DND-41 (cell line): ENCODE results near the gene PRKAG2.

ENCODE experiments used
- EZH2 ChIP-seq: IDR thresholded peaks from 3 replicates; pipeline ENCODE4 v1.6.1; 2012; ENCODE audit warnings: borderline replicate concordance, low read depth, mild to moderate bottlenecking, moderate library complexity, low read length, inconsistent platforms; ENCODE audit not compliant: severe bottlenecking
- TF ChIP-seq, protein P1 (sequence below): IDR thresholded peaks from 2 replicates; pipeline ENCODE4 v1.5.1; 2012; ENCODE audit warnings: borderline replicate concordance, low read length, moderate library complexity, mild to moderate bottlenecking; ENCODE audit not compliant: poor library complexity, severe bottlenecking; ENCODE audit errors: extremely low read depth

DNA sequence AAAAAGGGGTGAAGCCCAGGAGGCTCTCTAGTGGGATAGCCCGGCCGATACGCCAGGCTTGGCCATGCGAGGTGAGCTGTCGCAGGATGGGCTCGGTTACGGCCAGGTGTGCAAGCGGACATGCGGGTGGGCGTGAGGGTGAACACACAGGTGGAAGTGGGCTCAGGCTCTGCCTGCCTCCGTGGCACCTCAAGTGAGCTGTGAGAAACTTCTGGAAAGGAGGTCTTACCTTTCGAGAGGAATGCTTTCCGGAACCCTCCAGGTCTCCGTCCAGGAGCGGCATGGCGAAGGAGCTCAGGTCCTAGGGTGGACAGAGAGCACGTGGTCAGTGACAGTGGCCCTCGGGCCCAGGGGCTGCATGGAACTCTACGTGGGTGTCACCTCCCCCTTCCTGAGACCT lies 90.7 kb downstream of the PRKAG2 start:
- TF ChIP-seq, protein P1, sequence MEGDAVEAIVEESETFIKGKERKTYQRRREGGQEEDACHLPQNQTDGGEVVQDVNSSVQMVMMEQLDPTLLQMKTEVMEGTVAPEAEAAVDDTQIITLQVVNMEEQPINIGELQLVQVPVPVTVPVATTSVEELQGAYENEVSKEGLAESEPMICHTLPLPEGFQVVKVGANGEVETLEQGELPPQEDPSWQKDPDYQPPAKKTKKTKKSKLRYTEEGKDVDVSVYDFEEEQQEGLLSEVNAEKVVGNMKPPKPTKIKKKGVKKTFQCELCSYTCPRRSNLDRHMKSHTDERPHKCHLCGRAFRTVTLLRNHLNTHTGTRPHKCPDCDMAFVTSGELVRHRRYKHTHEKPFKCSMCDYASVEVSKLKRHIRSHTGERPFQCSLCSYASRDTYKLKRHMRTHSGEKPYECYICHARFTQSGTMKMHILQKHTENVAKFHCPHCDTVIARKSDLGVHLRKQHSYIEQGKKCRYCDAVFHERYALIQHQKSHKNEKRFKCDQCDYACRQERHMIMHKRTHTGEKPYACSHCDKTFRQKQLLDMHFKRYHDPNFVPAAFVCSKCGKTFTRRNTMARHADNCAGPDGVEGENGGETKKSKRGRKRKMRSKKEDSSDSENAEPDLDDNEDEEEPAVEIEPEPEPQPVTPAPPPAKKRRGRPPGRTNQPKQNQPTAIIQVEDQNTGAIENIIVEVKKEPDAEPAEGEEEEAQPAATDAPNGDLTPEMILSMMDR, result no peak
- no peak for TF ChIP-seq EZH2
